ENCODE data around the gene TMEM17.

Gene TMEM17

DNA sequence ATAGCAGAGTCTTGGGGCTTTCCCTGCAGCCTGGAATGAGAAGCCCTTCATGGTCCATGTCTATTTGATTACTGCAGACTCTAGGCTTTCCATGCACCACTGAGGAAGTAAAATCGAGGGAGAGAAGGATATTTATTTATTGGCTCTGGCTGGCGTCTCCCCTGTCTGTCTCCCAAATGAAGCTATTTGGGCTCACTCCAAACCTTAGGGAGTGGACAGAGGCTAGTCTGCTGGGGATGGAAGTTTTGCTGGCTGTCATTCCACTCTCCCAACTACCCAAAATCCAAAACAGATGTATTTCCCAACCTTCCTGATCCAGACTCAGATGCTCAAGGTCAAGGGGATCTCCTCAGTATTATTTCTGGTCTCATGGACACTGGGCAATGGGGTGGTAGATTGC, 33.7 kb downstream of the TMEM17 start:
- DNase-seq (ENCODE audit: low spot score) = no peak

DNA sequence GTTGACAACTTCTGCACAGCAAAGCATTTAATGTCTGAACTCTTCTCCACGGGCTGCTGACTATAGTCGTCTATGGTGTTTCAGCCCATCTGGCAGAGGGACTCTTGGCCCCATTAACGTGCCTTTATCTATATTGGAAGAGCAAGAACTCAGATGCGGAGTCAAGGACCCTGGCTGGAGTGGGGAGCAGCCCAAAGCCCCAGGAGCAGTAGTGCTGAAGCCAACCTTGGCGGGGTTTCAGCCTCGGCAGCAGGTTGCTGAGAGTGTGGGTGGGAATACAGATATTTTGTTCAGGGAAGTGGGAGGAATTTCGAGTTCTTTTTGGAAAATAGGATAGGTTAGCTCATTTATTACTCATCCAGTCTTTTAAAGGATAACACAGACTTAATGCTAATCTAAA, 34.2 kb downstream of the TMEM17 start:
- DNase-seq (ENCODE audit: low spot score) = no peak

DNA sequence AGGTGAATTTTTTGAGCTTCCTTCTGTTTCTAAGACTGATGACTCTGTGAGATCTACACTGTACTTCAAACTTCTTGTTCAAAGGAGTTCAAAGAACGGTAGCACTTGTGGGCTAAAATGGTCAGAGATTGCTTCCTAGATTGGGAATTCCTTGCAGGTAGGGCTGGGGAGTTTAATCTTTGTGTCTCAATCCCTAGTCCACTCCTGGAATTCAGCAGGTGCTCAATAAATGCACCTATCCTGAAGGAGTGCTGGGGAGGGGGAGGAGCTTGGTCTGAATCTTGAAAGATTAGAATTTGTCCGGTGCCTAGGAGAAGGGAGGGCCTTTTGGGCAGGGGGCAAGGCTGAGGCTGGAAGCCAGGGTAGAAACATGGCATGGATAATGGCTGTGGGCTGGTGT, 34.6 kb downstream of the TMEM17 start:
- no peak for DNase-seq (ENCODE audit: low spot score)

DNA sequence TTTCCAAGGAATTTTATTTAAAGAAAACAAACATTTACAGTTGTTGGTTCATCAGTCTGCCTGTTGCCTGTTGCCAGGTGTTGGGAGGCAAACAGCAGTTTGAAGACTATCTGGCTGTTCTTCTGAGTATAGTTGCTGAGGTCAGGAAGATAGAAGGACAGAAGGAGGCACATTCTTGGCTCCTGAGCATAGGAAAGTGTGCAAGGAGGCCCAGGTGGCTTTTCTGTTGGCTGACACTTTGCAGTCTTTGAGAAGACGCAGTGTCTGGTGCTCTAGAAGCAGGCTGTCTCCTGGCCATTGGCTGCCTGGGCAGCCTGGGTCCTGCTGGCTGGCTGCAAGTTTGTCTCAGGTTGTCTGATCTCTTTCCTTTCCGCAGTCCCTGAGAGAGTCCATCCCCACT, 36.4 kb downstream of the TMEM17 start:
- no peak for DNase-seq (ENCODE audit: low spot score)

DNA sequence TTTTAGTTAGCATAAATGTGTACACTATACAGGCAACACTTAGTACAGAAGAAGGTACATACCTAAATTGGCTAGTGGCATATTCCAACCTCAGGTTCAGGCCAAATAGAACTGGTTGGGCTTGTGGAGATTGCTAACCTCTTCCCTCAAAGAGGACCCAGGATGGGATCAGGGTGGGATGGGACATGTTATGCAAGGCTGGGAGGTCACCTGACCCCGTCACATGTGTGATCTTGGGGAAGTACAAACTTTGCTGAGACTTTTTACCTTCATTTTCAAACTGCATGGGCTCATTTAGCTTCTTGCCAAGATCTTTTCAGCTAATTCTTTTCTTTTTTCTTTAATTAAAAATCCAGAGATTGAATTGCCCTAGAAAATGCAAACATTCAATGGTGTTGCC, 36.9 kb downstream of the TMEM17 start:
- no peak for DNase-seq (ENCODE audit: low spot score)

DNA sequence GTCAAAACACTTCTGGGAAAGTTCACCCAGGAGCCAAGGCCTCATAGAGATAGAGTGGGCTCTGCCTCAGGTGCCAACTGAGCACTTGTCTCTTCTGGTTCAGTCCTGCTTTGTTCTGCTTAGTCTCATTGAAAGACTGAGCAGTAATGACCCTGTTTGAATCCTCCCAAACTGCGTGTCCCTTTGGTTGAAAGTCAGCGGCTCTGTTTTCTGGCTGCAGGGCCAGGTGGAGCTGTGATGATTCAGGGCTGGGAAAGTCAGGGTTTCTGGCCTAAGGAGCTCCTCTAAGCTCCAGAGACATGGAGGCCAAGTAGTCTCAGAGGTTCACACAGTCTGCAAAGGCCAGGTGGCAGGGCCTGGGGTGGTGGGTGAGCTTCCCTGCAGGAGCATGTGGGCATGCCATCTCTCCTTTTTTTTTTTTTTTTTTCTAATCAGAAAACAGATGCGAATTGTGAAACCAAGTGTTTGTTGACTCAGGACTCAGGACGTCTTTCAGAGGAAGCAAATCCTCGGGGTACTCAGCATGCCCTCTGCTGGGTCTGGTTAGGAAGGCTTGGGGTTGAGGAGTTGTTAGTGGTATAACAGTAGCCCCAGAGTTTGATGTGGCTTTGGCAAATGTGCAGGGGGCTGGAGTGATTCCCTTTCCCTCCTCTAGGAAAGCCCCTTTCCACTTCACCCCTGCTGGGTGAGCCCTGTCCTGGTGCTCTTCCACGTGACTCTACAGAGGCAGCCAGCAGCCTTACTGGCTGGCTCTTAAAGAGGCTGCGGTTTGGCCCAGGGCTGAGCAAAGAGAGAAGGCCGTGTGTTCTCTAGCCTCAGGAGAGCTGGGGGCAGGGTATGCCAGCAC, 38.3 kb downstream of the TMEM17 start:
- DNase-seq (ENCODE audit: low spot score) = no peak

DNA sequence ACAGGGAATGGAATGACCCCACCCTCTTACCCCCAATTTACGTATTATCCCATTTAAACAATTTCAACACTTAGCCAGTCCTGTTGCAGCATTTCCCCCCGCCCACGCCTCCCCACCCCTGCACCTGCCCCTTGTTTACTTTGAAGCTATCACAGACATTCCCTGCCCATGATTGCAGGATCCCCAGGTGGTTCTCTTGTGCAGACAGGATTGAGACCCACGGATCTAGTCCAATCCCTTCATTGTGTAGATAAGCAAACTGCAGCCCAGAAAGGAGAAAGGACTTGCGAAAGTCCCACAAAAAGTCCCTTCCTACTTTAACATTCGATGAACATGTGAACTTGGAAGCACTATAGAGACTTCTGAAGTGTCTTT, 38.9 kb downstream of the TMEM17 start:
- no peak for DNase-seq (ENCODE audit: low spot score)

DNA sequence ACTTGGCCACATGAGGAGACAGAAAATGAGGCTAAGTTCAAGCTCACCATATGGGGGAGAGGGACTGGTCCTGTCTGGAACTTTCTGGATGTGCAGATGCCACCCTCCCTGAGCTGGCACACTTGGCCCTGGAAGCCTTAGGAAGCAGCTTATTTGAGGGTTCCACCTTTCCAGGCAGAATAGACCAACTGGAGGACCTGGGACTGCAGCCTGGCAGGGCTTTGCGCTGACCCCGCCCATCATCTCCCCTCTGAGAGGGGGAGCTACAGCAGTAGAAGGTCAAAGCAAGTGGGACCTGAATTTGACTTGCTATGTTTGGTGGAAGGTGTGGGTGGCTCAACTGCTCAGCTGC, 39.5 kb downstream of the TMEM17 start:
- DNase-seq (ENCODE audit: low spot score) = no peak

DNA sequence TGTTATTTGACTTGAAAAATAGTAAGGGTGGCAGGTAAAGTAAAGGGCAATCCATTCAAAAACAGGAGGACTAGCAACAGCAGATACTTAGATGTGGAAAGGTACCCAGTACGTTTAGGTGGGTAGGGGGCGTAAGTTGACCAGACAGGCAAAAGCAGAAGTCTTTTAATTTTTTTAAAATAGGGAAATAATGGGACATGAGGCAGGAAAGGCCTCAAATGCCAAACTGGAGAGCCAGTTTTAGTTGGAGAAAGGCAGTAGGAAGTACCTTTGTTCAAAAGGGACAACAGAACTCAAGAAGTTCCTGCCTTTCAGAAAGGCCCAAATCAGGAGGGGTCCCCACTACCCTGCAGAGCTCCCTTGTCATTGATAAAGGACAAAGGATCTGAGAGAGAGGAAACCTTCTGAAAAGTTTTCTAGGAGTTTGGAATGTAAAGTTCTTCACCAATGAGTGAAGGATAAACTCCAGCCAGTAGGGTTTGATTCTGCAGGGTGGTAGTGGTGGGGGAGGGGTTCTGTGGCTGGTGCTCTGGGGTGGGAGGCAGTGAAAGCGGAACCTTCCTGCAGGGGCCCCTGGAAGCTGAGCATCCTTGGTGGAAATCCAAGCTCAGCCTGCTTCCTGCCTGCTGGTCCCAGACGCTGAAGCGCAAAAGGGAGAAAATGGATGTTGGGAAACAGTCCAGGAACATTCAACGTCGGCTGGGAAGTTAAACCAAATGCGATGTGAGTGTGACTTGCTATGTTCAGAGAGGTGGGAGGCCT, 40.1 kb downstream of the TMEM17 start:
- DNase-seq (ENCODE audit: low spot score) = no peak

DNA sequence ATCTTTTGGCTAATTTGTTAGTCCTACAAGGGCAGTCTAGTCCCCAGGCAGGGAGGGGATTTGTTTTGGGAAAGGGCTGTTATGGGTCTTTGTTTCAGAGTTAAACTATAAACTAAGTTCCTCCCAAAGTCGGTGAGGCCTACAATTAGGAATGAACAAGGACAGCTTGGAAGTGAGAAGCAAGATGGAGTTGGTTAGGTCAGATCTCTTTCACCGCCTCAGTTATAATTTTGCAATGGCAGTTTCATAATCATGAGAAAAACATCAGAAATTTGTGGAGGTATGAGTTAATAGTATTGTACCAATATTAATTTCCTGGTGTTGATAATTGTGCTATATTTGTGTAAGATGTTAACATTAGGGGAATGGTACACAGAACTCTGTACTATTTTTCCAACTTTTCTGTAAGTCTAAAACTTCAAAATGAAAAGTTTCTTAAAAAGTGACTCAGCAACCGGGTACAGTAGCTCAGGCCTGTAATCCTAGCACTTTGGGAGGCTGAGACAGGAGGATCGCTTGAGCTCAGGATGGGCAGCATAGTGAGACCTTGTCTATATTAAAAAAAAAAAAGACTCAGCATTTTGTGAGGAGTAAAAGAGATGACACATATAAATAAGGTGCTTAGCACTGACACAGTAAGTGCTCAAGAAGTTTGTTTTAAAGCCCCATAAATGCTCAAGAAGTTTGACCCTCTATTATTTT, 40.8 kb downstream of the TMEM17 start:
- no peak for DNase-seq (ENCODE audit: low spot score)

DNA sequence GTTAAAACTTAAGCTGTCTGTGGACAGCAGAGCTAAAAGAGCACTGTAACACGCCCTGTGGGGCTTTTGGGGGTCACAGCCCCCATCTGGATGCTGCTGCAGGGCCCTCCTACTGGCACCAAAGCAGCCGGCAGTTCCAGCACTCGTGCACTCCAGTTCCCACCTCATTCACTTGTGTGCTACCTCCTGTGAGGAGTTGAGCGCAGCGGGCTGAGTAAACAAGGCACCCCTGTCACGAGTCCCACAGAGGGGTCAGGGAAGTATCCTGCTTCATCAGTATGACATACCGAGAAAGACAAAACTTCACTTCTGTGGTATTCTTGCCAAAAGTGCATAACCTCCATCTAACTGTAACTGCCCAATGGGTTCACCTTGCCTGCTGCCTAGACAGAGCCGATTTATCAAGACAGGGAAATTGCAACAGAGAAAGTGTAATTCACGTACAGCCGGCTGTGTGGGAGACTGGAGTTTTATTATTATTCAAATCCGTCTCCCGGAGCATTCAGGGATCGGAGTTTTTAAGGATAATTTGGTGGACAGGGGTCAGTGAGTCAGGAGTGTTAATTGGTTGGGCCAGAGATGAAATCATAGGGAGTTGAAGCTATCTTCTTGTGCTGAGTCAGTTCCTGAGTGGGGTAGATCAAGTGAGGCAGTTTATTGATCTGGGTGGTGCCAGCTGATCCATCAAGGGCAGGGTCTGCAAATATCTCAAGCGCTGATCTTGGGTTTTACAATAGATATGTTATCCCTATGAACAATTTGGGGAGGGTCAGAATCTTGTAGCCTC, 41.6 kb downstream of the TMEM17 start:
- no peak for DNase-seq (ENCODE audit: low spot score)

DNA sequence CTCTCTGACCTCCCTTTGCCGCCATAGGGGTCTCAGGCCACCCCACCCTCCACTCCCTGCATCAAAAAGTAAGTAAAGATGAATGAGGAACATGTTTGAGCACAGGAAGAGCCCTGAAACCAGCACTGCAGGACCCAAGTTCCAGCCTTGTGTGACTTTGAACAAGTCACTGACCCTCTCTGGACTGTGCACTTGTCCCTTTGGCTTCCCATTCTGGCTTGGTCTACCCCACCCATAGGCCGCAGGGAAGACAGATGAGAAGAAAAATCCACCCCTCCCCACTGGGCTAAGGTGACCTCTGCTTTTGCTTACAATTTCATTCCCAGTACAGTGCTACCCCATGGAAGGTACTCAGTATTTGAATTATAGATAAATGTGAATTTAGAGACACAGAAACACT, 43.8 kb downstream of the TMEM17 start:
- DNase-seq (ENCODE audit: low spot score) = no peak

DNA sequence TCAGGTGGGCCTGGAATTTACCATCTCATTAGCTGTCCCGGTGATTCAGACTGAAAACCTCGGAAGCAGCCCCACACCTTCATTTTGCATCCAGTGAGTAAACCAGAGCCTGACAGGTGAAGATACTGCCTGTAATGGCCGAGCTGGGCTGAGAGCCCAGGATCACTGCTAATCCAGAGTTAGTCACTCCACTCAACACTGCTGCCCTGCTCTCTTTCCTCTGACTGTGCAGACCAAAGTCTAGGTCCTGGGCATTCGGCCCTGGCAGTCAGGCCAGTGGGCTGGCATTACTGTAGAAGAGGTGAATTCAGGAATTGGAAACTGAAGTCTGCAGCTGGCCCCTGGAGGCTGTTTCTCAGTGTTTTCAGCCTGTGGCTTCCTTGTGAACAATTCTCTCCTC, 44.3 kb downstream of the TMEM17 start:
- no peak for DNase-seq (ENCODE audit: low spot score)

DNA sequence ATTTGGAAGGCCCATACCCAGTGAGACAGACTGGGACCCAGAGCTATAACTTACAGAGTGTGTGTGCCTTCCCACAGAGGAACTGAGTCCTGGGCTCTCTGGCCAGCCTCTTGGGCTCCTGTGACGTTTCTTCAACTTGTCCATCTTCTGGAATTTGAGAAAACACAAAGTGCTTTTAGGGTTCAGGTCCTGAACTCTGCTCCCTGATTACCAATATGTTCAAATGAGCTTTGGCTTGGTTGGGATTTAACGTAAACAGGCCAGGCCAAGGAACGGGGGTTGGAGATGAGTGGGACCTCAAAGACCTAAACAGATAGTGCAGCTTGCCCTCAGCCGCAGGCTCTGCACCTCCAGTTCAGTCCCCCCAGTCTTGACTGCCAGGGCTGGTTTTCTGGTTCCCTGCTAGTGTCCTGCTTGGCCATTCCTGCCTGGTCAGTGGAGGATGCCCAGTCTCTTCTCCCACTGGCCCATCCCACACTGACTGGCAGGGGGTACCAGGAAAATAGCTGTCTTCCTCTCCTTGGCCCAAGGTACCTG, 44.9 kb downstream of the TMEM17 start:
- no peak for DNase-seq (ENCODE audit: low spot score)

DNA sequence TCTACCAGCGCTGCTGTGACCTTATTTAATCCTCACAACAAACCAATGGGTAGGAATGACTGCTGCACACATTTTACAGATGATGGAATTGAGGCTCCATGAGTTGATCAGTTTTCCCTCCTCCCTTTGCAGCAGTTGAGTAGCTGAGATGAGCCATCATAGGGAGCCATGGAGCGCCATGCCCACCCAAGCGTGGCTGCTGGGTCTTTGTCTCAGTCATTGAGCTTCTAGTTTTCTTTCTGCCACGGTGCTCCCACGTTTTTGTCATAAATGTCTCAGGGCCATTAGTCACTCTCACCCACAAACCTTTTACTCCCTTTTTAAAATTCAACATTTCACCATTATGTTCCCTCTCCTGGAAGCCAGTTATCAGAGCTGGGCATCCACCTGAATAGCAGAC, 45.8 kb downstream of the TMEM17 start:
- DNase-seq (ENCODE audit: low spot score) = no peak

DNA sequence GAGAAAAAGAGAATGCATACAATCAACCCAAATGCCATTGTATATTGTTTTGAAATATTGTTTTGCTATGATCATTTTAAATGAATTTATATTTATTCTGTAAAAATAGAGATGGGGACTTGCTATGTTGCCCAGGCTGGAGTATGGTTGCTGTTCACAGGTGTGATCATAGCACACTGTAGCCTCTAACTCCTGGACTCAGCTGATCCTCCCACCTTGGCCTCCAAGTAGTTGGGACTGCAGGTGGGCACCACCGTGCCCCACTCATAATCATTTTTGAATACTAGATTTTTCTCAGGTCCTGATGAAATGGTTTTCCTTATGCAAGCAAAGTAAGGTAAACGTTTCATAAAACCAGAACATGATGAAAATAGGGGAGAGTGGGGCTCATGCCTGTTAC, 46.3 kb downstream of the TMEM17 start:
- DNase-seq (ENCODE audit: low spot score) = no peak

DNA sequence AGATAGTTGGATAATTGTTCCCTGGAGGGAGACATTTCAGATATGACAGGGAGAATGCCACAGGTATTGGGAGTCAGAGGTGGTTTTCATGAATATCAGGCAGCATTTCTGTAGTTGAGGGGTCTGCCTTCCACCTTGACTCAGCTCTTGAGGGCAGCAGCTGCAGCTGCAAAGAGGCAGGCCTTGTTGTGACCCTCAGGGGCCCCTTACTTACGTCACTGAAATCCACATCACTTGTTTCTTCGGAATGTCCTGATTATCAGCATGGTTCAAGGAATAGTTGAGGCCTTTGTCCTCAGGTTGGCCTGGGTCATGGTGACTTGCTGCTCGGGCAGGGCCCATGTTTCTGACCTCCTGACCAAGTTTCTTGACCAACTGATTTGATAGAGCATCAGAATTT, 46.9 kb downstream of the TMEM17 start:
- no peak for DNase-seq (ENCODE audit: low spot score)

DNA sequence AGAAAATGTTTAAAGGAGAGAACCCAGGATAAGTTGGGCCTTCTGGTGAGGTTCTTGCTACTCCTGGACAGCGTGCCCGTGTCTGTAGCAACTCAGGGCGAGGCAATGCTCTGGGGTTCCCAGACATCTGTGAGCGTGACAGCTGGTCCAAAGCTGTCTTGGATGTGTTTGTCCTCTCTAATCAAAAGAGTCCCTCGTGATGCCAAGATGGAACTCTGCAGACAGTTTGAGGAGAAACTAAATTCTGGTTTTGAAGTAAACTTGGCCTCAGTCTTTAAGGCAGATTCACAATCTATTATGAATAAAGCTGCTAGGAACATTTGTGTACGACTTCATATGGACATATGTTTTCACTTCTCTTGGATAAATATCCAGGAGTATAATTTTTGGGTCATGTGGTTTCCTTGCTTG, 47.3 kb downstream of the TMEM17 start:
- no peak for DNase-seq (ENCODE audit: low spot score)

DNA sequence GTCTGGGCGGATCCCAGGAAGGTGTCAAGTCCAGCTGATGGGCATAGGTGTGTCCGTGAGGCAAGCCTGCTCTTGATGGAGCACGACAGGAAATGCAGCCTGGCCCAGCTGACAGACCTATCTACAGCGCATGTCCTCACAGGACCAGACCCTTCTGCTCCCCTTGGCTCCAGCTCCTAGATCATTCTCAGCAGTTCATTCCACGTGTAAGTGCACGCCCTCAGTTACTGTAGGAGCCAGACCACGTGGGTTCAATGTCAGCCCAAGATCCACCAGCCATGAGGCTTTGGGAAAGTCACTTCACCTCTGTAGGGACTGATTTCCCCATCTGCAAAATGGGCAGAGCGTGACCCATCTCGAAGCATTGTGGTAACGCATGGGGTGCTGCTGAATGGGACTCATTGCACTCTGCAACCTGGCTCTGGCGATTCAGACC, 47.8 kb downstream of the TMEM17 start:
- DNase-seq (ENCODE audit: low spot score) = no peak

DNA sequence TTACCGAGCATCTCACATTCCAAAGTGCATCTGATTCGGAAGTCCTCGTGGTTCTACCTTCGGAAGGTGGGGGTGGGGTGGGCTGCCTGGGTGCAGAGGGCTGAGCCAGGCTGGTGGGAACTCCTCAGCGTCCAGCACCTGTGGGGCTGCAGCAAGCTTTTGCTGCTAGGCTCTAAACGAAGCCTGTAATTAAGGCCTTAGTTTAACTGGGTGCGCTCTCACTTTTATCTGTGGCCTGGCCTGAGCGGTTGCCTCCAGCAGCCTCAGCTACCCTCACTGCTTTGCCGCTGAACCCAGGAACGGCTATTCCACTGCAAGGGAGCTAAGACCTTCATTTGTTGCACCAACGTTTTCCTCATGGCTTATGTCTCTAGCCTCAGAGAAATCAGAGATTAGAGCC, 48.4 kb downstream of the TMEM17 start:
- DNase-seq (ENCODE audit: low spot score) = no peak

DNA sequence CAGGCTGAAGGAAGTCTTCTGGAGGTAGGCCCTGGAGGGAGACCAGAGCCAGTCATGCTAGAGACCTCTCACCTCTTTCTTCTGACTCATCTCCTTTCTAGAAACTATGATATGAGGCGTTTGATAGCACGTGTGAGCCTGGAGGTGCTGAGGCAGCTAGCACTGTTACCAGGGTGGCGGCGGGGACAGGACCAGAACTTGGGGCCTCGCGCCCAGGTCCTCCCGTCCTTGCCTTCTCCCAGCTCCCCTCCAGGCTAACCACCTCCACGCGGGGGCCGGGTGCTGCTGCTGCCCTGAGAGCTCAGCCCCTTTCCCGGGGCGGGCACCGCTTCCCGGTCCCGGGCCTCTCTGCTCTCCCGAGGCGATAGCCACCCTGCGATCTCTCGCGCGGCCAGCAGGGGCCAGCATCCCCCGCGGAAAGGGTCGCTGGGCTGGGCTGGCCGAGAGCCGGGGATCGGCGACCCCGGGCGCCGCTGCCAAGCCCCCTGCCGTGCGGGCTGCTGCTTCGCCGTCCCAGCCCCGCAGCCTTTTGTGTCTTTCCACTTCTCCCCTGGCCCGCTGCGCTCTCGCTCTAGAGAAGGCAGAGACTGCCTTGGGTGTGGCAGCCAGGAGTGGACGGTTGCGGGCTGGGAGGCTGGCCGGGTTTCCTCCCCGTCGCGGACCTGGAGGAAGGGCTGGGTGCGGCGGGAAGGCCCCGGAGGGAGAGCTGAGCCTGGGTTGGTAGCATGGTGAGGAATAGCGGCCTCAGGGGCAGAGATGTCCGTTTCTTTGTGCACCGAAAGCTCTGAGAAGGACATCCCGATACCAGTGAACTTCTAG, 49.1 kb downstream of the TMEM17 start:
- peak; percentile 70 for DNase-seq (ENCODE audit: low spot score)

Measured in NAMALWA (cell line).